HEK293 (cell line): ENCODE measurements around the gene OPHN1.

Experiments
- REPIN1 ChIP-seq: fragments of 450-650 bp; formaldehyde crosslinking; IDR thresholded peaks from 2 replicates; pipeline ENCODE4 v1.5.1; 2017; ENCODE audit warnings: missing biosample characterization, missing genetic modification characterization, low read depth
- SETDB1 ChIP-seq: IDR thresholded peaks from one replicate; pipeline ENCODE4 v1.6.1; 2017; ENCODE audit warnings: mild to moderate bottlenecking, low read length, moderate library complexity, mixed read lengths; ENCODE audit not compliant: insufficient read length
- YY1 ChIP-seq: fragments of 450-650 bp; formaldehyde crosslinking; IDR thresholded peaks from 2 replicates; pipeline ENCODE4 v1.5.1; 2018; ENCODE audit warnings: missing biosample characterization, missing genetic modification characterization
- ZBTB7A ChIP-seq: fragments of 450-650 bp; formaldehyde crosslinking; IDR thresholded peaks from 2 replicates; pipeline ENCODE4 v1.5.1; 2016; ENCODE audit warnings: low read depth, missing biosample characterization, missing genetic modification characterization
- ZNF184 ChIP-seq: fragments of 450-650 bp; IDR thresholded peaks from 2 replicates; pipeline ENCODE4 v1.5.1; 2018; ENCODE audit warnings: missing biosample characterization, mild to moderate bottlenecking, missing genetic modification characterization
- ZNF19 ChIP-seq: fragments of 450-650 bp; formaldehyde crosslinking; IDR thresholded peaks from 2 replicates; pipeline ENCODE4; 2016; ENCODE audit warnings: missing biosample characterization, missing genetic modification characterization, low read depth
- ZNF23 ChIP-seq: fragments of 450-650 bp; formaldehyde crosslinking; IDR thresholded peaks from 2 replicates; pipeline ENCODE4 v1.5.1; 2016; ENCODE audit warnings: missing biosample characterization, missing genetic modification characterization, borderline replicate concordance
- ZNF292 ChIP-seq: fragments of 450-650 bp; formaldehyde crosslinking; IDR thresholded peaks from 2 replicates; pipeline ENCODE4 v1.5.1; 2016; ENCODE audit warnings: low read depth, missing biosample characterization, missing genetic modification characterization, borderline replicate concordance
- ZNF391 ChIP-seq: fragments of 450-650 bp; formaldehyde crosslinking; IDR thresholded peaks from 2 replicates; pipeline ENCODE4 v1.5.1; 2016; ENCODE audit warnings: low read depth, missing biosample characterization, missing genetic modification characterization, borderline replicate concordance
- TF ChIP-seq, protein P1 (sequence below): fragments of 450-650 bp; formaldehyde crosslinking; IDR thresholded peaks from 2 replicates; pipeline ENCODE4 v1.5.1; 2016; ENCODE audit warnings: missing biosample characterization, missing genetic modification characterization
- TF ChIP-seq, protein P2 (sequence below): fragments of 450-650 bp; formaldehyde crosslinking; IDR thresholded peaks from 2 replicates; pipeline ENCODE4 v1.5.1; 2017; ENCODE audit warnings: missing biosample characterization, missing genetic modification characterization
- TF ChIP-seq, protein P3 (sequence below): fragments of 450-650 bp; formaldehyde crosslinking; IDR thresholded peaks from 2 replicates; pipeline ENCODE4 v1.5.1; 2016; ENCODE audit warnings: missing biosample characterization, missing genetic modification characterization
- TF ChIP-seq, protein P4 (sequence below): fragments of 450-650 bp; formaldehyde crosslinking; IDR thresholded peaks from 2 replicates; pipeline ENCODE4 v1.5.1; 2016; ENCODE audit warnings: missing biosample characterization, missing genetic modification characterization

DNA sequence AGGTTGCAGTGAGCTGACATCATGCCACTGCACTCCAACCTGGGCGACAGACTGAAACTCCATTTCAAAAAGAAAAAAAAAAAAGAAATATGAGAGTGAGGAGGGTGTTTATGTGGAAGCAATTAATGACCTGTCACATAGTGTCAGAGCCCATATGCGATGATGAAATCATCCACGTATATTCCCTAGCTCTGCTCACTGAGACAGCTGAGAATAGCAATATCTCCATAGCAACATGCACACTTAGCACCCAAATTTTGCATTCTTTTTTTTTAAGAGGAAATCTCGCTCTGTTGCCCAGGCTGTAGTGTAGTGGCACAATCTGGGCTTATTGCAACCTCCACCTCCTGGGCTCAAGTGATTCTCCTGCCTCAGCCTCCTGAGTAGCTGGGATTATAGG is 31.5 kb upstream of the OPHN1 start:
- TF ChIP-seq, protein P1, sequence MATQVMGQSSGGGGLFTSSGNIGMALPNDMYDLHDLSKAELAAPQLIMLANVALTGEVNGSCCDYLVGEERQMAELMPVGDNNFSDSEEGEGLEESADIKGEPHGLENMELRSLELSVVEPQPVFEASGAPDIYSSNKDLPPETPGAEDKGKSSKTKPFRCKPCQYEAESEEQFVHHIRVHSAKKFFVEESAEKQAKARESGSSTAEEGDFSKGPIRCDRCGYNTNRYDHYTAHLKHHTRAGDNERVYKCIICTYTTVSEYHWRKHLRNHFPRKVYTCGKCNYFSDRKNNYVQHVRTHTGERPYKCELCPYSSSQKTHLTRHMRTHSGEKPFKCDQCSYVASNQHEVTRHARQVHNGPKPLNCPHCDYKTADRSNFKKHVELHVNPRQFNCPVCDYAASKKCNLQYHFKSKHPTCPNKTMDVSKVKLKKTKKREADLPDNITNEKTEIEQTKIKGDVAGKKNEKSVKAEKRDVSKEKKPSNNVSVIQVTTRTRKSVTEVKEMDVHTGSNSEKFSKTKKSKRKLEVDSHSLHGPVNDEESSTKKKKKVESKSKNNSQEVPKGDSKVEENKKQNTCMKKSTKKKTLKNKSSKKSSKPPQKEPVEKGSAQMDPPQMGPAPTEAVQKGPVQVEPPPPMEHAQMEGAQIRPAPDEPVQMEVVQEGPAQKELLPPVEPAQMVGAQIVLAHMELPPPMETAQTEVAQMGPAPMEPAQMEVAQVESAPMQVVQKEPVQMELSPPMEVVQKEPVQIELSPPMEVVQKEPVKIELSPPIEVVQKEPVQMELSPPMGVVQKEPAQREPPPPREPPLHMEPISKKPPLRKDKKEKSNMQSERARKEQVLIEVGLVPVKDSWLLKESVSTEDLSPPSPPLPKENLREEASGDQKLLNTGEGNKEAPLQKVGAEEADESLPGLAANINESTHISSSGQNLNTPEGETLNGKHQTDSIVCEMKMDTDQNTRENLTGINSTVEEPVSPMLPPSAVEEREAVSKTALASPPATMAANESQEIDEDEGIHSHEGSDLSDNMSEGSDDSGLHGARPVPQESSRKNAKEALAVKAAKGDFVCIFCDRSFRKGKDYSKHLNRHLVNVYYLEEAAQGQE (tag by site-specific recombination), result no peak
- no peak for TF ChIP-seq SETDB1
- TF ChIP-seq ZNF391 (tag by site-specific recombination), result no peak
- TF ChIP-seq, protein P2, sequence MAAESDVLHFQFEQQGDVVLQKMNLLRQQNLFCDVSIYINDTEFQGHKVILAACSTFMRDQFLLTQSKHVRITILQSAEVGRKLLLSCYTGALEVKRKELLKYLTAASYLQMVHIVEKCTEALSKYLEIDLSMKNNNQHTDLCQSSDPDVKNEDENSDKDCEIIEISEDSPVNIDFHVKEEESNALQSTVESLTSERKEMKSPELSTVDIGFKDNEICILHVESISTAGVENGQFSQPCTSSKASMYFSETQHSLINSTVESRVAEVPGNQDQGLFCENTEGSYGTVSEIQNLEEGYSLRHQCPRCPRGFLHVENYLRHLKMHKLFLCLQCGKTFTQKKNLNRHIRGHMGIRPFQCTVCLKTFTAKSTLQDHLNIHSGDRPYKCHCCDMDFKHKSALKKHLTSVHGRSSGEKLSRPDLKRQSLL (tag by site-specific recombination), result no peak
- TF ChIP-seq YY1 (tag by site-specific recombination), result no peak
- TF ChIP-seq, protein P3, sequence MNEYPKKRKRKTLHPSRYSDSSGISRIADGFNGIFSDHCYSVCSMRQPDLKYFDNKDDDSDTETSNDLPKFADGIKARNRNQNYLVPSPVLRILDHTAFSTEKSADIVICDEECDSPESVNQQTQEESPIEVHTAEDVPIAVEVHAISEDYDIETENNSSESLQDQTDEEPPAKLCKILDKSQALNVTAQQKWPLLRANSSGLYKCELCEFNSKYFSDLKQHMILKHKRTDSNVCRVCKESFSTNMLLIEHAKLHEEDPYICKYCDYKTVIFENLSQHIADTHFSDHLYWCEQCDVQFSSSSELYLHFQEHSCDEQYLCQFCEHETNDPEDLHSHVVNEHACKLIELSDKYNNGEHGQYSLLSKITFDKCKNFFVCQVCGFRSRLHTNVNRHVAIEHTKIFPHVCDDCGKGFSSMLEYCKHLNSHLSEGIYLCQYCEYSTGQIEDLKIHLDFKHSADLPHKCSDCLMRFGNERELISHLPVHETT (tag by site-specific recombination), result no peak
- TF ChIP-seq ZNF184 (tag by site-specific recombination), result no peak
- TF ChIP-seq ZBTB7A, result no peak
- TF ChIP-seq, protein P4, sequence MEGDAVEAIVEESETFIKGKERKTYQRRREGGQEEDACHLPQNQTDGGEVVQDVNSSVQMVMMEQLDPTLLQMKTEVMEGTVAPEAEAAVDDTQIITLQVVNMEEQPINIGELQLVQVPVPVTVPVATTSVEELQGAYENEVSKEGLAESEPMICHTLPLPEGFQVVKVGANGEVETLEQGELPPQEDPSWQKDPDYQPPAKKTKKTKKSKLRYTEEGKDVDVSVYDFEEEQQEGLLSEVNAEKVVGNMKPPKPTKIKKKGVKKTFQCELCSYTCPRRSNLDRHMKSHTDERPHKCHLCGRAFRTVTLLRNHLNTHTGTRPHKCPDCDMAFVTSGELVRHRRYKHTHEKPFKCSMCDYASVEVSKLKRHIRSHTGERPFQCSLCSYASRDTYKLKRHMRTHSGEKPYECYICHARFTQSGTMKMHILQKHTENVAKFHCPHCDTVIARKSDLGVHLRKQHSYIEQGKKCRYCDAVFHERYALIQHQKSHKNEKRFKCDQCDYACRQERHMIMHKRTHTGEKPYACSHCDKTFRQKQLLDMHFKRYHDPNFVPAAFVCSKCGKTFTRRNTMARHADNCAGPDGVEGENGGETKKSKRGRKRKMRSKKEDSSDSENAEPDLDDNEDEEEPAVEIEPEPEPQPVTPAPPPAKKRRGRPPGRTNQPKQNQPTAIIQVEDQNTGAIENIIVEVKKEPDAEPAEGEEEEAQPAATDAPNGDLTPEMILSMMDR (tag by site-specific recombination), result no peak
- no peak for TF ChIP-seq ZNF19 (tag by site-specific recombination)
- TF ChIP-seq ZNF292 (tag by site-specific recombination), result no peak
- no peak for TF ChIP-seq ZNF23 (tag by site-specific recombination)
- TF ChIP-seq REPIN1 (tag by site-specific recombination), result no peak
